KG1 (cell line): ENCODE data around the gene DLG2.
"Not testable (repeated sequence)": the region's sequence is repeated elsewhere in the genome, so short reads cannot be mapped to it uniquely, and the experiment has no call there.

ENCODE experiments used
- DNase-seq: peaks from one replicate; lab custom pipeline; 2025; lab: John Stamatoyannopoulos, UW

Gene DLG2

DNA sequence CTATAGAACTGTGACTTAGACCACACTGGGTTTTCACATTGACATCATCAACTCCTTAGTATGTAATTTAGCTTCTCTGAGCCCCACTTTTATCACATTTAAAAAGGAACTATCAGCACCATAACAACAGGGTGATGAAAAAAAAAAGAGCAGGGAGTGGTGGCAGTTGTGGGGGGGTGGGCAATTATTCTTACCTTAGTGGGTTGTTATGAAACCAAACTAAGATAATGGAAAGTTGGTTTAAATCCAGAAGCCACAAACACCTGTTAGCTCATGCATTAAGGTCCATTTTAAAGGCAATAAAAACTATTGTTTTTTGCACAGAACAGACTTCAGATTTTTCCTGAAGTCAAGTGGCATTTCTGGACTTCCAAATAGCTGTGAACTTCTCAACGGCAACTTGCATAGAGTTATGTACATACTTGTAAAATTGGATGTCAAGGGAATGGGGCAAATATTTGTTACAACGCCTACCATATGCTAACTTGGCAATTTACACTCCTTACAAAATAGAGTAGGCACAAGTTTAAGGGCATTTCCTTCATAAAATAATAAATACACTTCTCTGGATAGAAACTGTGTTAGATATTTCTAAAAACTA lies 793.6 kb downstream of the DLG2 start:
- DNase-seq = no peak

DNA sequence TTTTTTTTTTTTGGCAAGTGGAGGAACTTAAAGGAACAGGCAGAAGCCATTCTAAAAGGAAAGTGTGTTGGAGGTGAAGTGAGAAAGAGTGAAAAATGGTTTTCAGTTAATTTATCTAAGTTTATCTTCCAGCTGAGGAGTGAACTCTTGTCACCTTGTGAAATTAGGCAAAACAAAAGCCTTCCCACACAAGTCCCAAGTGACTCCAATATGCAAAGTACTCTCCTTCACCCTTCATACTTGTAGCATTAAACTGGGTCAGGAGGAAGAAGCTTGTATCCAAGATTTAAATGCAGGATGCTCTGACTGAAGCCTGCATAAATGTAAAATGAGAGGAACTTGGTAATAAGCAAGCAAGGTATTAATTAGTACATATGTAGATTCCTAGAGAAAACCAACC lies 796.8 kb downstream of the DLG2 start:
- no peak for DNase-seq

DNA sequence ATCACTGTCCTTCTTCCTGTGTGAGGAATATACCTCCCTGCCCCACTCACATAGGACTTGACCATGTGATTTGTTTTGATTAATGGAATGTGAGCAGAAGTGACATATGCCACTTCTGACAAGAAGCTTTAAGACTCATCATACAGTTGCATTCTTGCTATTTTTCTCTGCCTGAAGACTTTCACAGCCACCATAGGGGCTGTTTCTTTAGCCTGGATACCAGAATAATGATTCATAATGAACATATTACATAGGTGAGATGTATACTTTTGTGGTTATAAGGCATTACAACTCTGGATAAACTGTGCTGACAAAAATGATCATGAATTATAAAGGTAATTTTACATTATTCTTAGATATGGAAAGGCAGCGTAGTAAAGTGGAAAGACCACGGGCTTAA lies 798.0 kb downstream of the DLG2 start:
- no peak for DNase-seq

DNA sequence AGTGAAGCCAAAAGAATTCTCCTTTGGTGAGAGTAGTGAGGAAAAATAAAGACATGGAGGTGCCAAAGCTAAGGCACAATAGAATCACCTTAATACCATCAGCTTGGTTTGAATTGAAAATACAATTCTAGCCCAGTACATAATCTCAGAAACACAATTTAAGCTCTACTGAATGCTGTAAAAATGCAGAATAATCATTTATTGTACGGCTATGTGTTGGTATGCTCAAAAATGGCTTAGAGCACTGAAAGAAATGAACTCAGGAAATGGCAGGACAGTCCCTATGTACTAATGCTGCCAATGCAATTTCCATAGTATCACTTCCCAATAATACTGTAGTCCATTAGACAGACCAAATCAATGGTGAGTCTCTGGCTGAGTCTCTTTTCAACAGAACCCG lies 798.5 kb downstream of the DLG2 start:
- no peak for DNase-seq

DNA sequence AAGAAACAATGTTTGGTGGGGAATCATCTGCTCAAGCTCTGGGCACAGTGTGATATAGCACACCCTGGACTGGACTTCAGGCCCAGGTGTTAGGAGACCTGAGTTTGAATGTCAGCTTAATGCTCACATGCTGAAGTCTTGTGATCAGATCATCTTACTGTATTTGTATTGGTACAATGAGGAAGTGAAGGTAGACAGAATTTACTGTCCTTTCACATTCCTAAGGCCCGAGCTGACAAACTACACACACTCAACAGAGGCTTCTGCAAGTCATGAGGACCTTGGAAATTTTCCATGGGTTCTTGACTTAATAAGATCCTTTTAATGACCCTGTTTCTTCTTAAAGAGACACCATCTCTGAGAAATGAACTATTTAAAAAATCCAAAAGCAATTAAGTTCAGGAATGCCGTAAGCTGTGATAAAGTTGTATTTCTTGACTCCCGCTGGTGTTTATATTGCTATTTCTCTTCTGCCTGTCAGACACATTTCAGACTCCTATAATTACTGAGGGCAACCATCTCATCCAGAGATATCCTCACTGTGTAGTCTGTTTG lies 802.0 kb downstream of the DLG2 start:
- DNase-seq = no peak

DNA sequence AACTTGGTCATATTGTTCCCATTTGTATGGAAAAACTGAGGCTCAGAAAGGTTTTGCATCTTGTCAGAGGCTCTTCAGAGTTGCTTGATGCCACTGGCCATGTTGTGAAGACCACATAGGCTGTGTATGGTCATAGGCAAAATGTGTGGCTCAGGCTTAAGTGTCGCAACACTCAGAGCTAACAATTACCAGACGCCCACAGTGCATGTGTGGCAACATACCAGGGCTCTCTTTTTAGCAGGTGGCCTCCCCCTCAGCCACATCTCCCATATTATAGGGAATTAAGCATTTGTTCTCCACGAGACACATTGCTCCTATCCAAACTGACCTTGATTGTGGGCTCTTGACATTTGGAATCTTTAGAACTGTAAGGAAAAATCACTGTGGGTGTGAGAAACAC lies 802.5 kb downstream of the DLG2 start:
- DNase-seq = no peak

DNA sequence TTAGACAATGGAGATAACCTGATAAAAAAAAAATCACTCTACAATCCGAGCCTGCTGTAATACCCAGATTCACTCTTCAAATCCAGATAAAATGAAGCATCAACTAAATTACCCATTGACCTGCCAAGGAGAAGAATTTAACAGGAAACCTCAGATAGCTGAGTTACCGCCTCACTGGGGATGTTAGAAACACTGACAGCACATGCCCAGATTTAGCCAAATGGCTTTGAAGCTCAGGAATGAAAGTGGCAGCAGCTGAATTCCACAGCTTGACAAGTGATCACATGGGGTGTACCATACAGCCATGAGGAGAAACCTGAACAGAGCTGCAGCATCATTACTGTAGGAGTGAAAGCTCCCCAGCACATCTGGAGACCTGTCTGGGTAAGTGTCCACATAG lies 807.6 kb downstream of the DLG2 start:
- no peak for DNase-seq

DNA sequence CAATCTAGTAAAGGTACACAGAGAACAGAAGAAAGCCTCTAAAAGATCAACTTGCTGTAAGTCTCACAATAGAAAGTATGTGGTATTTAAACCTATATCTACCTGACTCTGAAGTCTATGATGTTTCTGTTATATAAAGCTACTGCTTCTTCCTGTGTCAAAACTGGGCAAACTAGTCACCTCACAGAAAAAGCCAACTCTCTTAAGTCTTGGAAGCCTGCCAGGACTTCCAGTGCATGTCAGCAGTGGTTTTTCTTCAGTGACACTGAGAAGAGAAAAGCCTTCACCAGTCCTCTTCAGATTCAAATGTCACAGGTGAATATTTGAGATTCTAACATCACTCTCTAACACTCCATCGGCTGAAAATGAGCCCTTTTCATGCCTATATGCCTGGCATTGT lies 808.0 kb downstream of the DLG2 start:
- DNase-seq = no peak

DNA sequence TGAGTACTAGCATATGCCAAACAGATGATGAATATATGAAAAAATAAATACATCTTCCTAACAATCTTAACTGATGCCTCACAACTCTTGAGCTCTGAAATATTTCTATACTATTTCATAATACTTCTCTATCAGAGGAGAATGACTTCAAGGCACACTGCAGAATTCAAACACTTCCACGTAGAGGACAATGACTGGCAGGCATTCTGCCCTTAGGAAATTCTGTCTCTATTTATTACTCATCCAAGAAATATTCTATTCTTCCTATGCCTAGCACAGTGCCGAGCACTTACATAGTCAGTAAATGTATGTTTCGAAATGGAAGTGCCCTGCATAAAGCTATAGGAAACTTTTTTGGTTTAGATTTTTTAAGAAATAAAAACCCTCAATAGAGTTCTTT lies 809.1 kb downstream of the DLG2 start:
- no peak for DNase-seq

DNA sequence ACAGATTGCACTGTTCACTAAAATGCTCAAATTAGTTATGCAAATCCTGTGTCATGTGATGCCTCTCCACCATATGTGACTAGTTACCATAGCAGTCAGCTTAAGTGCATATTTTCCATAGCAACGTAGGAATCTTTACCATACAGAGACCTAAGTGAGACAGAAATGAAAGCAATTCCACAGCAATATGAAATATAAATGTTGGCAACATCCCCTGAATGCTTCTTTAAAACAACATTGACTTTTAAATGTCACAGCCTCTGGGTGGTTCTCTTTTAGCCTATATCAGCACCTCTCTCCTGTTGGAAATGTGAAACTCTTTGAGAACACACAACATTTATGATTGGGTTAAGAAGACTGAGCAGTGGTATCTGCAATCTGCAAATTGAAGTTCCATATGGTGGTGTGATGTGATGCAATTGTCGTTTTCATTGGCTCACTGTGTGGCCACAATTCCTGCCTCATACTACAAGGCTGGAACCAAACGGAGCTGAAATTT lies 814.6 kb downstream of the DLG2 start:
- no peak for DNase-seq

DNA sequence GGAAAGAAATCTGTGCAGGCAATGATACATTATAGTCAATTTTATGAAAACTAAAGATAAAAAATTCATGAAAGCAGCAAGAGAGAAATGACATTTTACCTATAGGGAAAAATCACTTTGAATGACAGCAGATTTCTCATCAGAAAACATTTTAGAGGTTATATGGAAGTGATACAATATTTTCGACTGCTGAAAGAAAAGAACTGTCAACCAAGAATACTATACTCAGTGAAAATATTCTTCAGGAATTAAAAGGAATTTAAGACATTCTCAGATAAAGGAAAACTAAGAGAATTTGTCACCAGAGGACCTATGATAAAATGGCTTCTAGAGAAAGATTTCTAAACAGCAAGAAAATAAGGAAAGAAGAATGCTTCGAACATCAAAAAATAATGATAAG lies 820.8 kb downstream of the DLG2 start:
- no peak for DNase-seq

DNA sequence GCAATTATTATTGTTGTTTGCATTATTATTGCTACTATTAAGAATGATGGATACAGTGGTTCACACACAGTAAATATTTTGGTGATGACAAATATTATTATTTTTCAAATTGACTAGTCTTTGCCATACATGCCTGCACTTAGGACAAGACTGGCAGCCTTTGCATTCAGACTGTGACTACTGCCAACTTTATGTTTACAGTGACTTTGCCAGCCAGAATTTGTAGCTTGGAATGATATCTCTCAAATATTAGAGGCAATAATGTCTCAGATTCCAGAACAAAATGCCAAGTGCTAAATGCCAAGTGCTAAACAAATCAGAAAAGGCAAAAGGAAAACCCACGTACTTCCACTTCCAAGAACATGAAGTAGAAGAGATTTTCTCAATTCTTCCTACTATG lies 823.1 kb downstream of the DLG2 start:
- DNase-seq = no peak

DNA sequence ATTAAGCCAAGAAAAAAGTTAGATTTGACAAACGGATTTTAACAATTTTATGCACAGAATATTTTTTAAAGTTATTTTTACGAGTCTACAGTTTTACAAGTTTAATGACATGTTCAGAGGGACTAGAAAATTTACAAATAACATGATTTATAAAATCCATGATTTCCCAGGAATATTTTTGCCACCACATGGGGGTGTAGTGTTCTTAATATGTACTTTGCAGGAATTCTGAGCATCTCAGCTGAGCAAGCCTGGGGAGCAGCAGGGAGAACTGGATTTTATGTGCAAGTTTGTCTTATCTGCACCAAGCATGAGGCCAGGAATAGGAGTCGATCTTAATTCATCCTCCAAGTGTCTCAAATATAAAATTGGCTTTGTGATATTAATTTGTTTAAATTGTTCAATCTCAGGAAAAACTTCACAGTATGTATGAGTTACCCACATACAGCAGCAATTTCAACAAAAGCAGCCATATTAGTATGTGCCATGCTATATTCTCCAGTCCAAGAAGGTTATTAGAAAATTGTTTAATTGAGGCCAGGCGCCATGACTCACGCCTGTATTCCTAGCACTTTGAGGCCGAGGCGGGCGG lies 826.3 kb downstream of the DLG2 start:
- no peak for DNase-seq

DNA sequence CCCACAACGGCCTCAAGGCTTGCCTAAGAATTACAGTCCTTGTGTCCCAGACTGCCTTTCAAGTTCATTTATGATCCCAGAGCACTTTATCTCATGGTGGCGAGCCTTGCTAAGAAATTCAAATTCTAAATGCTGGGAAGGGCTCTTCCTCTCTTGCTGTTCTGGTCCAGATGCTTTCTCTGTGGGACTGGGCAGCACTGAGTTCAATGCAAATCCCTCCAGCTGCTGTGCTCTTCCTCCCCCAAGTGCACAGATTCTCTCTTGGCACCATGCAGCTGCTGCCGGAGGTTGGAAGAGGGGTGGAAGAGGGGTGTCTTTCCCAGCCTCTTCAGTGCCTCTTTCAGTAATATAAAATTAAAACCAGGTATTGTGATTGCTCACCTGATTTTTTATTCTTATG lies 828.0 kb downstream of the DLG2 start:
- no peak for DNase-seq

DNA sequence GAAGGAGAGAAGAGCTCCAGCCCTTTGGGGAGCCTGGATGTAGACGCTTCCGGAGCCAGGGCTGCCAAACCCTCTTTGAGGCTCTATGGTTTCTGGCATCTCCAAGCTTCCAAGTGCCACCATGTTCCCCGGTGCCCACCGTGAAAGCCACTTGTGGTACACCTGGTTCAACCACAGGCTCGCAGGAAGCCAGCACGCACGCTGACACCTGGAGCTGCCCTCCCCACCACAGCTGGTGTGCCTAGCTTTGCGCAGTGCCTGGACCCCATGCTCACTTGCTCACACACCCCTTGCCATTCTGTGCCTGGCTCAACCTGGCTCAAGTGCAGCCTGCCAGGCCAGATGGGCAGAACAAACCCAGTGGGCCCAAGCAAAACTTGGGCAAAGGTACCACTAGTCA lies 831.4 kb downstream of the DLG2 start:
- DNase-seq = no peak

DNA sequence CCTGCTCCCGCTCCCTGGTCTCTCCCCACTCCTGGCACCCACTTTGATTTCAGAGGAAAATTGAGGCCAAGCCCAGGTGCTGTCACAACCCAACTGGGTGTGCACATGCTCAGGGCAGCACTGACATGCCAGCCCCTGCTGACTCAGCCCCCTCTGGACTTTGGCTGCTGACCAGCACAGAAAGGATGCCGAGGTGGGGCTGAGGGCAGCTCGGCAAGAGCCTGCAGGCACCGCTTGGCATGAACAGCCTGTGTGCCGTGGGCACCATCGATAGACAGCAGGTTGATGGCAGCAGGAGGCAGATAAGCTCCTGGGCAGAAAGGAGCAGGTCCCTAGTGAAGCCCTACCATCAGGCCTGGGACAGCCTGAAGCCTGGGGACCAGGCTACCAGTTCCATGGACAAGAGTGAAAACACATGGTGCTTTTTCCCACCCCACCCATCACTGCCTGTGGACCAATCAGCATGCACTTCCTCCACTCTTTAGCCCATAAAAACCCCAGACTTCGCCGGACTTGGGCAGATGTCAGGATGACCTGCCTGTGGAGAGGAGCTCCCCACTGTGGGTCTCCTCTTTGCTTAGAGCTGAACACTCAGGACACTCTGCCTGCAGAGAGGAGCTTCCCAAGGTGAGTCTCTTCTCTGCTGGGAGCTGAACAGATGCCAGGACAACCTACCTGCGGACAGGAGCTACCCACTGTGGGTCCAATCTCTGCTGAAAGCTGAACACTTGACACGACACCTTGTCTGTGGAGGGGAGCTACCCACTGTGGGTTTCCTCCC lies 832.3 kb downstream of the DLG2 start:
- no peak for DNase-seq

DNA sequence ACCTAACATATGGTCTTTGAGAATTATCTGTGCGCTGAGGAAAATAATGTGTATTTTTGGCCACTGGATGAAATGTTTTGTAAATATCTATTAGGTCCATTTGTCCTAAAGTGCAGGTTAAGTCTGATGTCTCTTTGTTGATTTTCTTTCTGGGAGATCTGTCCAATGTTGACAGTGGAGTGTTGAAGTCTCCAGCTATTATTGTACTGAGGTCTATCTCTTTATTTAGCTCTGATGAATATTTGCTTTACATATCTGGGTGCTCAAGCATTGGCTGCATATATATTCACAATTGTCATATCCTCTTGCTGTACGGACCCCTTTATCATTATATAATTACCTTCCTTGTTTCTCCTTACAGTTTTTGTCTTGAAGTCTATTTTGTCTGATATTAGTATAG lies 833.8 kb downstream of the DLG2 start:
- no peak for DNase-seq

DNA sequence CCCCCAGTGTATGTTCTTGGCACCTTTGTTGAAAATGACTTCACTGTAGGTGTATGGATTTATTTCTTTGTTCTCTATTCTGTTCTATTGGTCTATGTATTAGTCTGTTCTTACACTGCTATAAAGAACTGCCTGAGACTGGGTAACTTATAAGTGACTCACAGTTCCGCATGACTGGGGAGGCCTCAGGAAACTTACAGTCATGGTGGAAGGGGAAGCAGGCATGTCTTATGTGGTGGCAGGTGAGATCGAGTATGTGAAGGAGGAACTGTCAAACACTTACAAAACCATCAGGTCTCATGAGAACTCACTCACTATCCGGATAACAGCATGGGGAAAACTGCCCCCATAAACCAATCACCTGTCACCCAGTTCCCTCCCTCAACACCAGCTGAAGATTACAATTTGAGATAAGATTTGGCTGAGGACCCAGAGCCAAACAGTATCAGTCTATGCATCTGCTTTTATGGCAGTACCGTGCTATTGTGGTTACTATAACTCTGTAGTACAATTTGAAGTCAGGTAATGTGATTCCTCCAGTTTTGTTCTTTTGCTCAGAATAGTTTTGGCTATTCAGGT lies 836.2 kb downstream of the DLG2 start:
- DNase-seq = no peak

DNA sequence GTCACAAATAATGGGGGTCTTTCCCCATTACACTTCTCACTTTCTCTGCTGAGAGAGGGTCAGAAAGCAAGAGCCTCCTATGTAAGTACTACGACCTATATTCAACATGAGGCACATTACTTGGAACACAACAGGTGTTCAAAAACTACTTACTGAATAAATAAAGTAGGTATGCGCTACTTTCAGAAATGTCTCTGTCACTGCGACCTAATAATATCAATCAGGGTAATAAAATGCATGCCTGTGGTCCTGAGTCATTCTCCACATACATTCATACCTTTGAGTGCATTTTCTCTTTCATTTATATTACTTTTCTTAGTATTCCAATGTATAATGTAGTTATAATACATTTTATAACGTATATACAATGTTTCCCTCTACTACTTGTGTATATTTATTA lies 838.9 kb downstream of the DLG2 start:
- DNase-seq = no peak

DNA sequence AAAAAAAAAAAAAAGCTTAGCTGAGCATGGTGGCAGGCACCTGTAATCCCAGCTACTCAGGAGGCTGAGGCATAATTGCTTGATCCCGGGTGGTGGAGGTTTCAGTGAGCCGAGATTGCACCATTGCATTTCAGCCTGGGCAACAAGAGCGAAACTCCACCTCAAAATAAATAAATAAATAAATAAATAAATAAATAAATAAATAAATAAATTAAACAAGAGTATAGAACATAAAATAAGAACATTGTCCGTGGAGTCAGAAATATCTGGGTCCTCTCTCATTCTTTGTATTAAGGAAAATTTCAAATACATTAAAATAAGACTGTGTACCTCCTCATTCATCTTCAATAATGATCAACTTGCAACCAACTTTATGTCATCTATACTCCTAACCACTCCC lies 843.0 kb downstream of the DLG2 start:
- DNase-seq = not testable (repeated sequence)

DNA sequence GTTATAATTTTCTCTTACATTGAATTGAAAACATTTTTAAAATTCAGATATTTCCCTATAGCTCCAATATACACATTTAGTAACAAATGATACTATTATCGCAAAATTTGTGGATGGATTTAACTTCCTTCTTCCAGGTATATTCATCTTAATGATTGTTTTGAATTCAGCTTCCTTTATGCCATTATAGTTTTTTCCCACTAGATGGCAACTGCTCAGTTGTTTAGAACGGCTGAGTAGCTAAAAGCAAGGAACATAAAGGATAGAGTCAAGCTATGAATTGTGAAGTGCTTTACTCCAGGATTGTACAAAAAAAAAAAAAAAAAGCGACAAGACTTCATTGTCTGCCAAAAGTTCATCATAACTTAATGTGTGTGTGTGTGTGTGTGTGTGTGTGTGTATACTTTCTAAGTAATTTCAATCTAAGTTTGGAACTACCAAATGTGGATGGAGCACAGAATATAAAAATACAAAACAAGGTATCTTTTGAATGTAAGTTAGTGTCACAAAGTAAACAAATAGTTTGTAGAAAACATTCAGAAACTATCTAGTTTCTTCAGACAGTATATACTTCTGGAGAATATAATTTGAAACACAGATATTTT lies 846.4 kb downstream of the DLG2 start:
- no peak for DNase-seq

DNA sequence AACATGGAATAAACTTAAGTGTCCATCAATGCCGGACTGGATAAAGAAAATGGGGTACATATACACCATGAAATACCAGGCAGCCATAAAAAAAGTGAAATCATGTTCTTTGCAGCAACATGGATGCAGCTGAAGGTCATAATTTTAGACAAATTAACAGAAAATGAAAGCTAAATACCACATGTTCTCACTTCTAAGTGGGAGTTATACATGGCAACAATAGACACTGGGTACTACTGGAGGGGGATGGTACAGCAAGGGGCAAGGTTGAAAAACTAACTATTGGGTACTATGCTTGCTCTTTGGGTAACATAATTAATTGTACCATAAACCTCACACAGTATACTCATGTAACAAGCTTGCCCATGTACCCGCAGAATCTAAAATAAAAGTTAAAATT lies 851.6 kb downstream of the DLG2 start:
- no peak for DNase-seq
